ENCODE data around the gene CAPNS2.

DNA sequence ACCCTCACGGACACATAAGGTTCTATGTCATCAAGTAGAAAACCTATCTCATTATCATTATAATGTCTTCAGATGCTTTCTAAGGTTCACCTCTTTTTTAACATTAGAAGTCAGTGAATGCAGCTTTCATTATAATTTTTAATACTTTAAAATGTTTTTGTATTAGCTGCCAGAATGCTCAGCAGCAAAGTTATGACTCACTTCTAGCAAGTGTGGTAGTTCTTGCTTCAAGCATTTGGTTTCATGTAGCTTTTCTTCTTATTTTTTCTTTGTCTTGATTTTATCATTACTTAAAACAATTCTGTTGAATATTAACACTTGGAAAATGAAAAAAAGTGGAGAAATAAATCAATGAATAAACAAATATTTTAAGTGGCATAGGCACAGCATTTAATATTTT, 34.3 kb upstream of the CAPNS2 start:
- TF ChIP-seq CTCF (conservative IDR thresholded peaks at IDR 0.05 in 1 of 2, IDR thresholded peaks at IDR 0.05 in 1 of 2; ENCODE audit: extremely low read depth in 1 of 2, insufficient read depth in 1 of 2, low read depth in 1 of 2, low read length in 2 of 2): no peak
- no peak for TF ChIP-seq EZH2 (IDR thresholded peaks at IDR 0.05; ENCODE audit: borderline replicate concordance, low read length)

Data from mammary epithelial cell (primary cell).